GM15510 (cell line): Measurements from ENCODE around the gene PITPNB.

Source experiments
- POLR2A ChIP-seq: IDR thresholded peaks from 3 replicates; pipeline ENCODE4 v1.6.1; 2011; ENCODE audit warnings: borderline replicate concordance; ENCODE audit not compliant: insufficient read length; ENCODE audit errors: extremely low read depth

The PITPNB gene

DNA sequence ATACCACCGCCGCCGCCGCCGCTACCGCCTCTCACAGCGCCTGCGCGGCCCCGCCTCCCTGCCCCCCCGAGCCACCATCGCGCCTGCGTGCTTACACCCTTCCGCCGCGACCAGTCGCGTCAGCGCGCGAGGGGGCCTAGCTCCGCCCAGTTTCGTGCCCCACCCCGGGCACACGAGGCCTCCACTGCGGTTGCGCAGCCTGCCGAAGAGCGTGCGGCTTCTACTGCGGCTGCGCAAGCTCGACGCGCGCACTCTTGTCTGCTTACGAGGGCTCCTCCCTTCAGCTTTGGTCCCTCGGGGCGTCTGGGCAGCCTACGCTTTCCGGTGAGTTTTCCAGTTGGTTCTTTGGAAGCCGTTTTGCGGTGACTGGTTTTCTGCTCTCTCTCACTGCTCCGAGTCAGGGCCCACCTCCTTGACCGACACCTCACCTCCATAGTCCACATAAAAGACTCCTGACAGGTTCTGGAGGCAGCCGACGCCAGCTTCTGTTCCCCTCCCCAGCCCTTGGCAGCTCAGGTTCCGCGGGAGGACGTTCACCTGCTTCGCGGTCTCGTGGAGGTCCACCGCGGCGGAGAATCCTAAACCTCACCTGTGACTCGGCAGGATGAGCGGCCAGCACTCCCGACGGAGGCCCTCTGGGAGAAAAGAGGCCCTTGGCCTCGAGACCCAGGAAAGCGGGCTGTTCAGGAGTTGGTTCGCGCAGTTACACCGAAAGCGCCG, at the start of gene PITPNB:
Gene PITPNB (minus strand): TSS at position 35 of the 720 bp plus-strand sequence. CDS start 65 bp downstream, outside the sequence.
- TF ChIP-seq POLR2A, result peak; percentile 81

DNA sequence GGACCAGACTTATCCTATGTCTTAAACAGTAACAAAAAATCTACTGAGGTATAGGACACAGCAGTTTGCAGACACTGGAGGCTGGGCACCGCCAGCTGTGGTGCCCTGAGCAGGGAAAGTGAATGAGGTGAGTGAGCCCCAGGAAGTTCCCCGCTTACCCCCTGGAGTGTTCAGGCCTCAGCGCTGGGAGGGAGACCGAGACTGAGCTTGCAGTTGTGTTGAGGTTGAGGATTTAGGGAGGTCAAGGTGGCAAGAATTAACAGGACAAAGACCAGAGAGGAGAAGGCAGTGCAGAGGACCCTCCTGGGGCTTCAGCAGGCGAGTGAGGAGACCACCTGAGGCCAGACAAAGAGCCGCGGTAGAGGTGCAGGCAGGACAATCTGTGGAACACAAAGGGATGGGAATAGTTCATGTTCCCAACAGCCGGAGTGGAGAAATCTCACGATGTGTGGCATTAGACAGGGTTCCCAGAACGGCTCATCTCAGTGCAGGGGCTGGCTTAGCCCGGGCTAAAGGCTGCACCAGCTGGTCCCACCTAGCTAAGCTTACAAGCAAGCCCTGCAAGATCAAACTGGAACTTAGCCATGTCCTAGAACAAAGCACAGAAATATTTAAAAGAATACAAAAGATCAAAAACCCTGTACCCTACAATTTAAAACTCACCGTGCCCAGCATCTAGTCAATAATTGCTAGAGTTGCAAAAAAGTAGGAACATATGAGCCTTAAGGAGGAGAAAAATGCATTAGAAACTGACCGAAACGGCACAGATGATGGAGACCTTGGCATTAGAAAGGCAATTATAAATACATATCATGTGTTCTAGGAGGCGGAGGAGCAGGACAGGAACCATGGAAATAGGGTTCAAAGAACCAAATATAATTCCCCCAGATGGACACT, 47.4 kb upstream of the PITPNB start:
- TF ChIP-seq POLR2A, result no peak

DNA sequence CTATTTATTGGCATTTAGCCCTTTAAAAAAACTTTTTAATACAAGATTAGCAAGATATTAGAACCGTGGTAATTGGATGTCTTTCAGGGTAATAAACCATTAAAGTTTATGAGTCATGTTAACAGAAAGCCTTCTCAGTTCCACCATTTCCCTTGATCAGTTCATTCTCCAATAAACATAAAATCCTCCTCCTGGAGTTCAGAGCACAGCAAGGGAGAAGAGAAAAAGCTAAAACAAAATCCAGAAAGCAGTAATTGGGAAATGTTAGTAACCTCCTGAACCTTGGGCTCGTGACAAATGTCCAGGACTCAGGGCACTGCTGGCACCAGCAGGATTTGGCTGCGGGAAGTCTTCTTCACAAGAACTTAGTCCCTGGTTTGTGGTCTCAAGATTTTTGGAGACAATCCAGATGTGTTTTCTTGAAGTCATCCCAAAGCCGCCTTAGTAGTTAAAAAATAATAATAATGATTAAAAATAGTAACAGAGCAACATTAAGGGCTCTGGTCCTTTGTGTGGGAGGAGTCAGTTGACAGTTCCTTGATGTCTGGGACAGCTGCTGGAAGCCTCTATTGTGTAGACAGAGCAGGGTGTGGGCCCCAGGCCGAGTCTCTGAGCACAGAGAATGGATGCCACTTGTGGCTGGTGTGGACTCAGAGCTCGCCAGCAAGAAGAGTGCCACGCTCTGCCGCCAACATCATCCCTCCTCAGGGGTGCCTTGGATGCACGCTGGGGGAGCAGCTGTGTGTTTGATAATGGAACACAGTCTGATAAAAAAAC, 43.4 kb upstream of the PITPNB start:
- TF ChIP-seq POLR2A, result no peak

DNA sequence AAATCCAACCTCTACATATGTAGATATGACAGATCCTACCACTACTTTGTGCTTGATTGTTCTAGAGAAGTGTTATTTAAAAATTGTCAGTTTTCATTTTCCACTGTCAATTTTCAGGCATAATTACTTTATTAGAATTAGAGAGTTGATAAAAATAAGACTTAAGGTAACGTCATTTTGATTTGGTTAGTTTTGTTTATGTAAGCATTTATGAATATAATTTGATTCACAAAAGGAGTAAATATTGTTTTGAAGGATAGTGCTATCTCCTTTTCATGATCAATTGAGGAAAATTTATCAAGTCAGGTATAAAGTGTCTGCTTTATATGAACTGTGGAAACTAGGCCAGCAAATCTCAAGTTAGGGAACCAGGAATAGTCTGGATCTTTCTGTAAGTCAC, 42.6 kb upstream of the PITPNB start:
- no peak for TF ChIP-seq POLR2A

DNA sequence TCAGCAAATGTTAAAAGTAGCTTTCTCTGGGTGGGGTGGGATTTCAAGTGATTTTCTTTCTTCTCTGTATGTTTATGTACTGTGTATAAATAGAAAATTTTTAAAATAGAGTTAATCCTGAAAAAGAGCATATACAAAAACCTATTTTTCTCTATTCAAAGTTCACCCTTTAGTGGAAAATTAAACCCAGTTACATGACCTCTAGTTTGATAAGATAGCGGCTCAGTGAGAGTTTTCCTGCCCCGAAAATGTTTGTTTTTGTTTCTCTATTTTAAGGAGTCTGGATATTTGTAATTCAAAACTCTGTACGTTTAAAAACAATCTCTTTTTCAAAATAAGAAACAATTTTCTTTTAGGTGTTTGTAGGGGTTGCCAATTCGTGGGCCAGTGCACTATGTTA, 42.1 kb upstream of the PITPNB start:
- TF ChIP-seq POLR2A, result no peak

DNA sequence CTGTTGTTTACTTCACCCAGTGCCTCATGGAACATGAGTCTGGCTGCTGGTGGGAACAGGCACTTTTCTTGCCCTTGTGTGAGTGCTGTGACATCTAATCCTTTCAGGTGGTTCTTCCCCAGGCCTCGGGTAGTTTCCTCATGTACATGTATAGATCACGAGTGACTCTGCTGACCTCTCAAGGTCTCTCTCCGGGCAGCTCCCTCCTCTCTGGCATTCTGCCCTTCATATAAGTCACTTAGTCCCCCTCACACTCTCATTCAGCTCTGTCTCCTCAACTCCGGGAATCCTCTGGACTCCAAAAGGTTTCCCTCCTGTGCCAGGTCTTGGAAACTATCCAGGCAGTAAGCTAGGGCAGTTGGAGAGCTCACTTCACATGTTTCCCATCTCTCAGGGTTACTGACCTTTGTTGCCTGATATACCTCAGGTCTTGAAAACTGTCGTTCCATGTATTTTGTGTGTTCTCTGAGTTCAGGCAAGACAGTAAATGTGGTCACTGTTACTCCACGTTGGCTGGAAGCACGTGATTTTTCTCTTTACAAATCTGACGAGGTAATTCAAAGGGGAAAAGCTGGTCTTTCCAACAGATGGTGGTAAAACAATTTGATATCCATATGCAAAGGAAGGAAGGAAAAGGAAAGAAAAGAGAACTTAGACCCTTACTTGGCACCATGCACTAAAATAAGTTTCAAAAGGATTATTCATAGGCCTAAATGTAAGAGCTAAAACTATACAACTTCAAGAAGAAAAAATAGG, 40.5 kb upstream of the PITPNB start:
- TF ChIP-seq POLR2A, result no peak

DNA sequence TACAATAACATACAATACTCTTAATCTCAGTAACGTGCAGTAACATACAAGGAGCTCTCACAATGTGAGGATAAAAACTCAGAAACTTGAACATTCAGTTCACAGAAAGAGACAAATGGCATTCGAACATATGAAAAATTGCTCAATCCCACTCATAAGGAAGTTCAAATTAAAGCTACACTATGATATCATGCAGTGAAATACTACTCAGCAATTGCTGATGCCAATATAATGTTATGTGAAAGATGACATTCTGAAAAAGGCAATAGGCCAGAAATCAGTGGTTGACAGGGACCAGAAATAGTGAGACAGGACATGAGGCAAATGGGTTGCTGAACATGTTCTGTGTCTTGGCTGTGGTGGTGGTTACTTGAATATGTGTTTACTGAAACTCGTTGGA, 33.7 kb upstream of the PITPNB start:
- no peak for TF ChIP-seq POLR2A

DNA sequence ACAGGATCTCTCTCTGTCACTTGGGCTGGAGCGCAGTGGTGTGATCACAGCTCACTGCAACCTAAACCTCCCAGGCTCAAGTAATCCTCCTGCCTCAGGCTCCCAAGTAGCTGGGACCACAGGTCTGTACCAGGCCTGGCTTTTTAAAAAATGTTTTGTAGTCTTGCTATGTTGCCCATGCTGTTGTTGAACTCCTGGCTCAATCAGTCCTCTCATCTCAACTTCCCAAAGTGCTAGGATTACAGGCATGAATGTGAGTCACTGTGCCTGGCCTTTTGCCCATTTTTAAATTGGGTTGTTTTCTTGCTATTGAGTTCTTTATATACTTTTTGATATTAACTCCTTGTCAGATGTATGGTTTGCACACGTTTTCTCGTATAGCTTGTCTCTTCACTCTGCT, 33.0 kb upstream of the PITPNB start:
- TF ChIP-seq POLR2A, result no peak

DNA sequence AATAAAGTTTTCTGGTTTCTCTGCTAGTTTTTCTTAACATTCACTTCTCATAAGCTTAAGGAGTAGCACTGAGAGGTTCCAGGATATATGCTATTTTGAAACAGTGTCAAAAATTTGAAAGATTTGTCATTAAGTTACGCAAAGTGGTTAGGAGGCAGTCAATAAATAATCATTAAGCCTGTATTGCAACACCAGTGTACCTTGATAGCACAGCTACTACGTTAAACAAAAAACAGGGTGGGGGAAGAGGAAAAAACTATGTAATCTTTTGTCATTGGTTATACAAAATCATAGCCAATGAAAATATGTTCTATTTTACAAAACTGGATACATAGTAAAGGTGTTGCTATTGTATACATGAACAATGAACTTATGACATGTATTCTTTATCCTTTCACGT, 30.4 kb upstream of the PITPNB start:
- no peak for TF ChIP-seq POLR2A

DNA sequence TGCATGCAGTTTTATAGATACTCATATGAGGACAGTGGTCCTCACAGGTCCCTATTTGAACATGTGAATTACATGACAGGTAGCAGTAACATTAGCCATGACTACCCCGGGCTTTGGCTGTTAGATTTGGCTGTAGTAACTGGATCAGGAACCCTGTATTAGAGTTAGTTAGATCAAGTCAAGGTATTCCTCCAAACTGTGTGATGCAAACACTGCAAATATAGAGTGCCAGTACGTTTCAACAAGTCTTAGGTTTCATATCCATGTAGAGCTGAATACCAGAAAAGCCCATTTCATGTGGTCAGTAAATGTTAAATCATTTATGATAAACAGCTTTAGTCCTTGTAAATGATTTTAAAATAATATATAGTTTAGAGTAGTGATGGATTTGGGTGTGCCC, 29.5 kb upstream of the PITPNB start:
- no peak for TF ChIP-seq POLR2A

DNA sequence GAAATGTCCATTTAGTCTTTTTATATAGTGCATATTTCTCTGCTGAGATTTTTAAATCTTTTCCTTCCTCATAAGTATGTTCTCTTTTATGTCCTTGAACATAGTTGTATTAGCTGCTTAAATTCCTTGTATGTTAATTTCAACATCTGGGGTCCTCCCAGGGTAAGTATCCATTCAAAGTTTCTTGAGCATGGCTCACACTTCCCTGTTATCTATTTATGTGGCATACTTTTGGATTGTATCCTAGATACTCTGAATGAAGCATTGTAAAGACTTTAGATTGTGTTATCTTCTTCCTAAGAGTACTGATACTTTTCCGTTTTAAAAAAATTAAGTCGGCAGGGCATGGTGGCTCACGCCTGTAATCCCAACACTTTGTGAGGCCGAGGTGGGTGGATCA, 28.4 kb upstream of the PITPNB start:
- TF ChIP-seq POLR2A, result no peak

DNA sequence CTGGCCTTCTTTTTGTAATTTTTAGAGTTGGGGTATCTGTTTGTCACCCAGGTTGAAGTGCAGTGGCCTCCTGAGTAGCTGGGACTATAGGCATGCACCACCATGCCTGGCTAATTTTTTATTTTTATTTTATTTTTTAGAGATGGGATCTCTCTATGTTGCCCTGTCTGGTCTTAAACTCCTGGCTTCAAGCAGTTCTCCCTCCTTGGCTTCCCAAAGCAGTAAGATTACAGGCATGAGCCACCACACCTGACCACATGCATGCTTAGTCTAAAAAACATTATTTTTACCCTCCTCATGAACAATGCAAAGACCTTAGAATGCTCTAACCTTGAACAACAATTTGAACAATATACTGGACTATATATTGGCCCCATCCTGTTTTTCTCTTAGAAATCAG, 22.1 kb upstream of the PITPNB start:
- TF ChIP-seq POLR2A, result no peak

DNA sequence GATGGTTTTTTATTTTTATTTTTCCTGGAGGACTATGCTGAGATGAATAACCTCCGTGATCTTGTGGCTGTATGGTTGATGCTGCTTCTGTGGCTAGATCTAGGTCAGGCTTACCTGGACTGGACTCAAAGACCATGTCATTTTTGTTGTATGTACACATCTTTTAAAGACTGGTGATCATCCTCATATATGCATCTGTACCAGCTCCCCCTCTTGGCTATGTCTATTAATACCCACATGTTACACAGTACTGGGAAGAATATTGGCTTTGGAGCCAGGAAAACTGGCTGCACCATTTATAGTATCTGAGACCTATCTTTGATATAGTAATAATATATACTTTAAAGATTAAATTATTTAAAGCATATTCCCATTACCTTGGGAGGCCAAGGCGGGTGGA, 18.4 kb upstream of the PITPNB start:
- no peak for TF ChIP-seq POLR2A

DNA sequence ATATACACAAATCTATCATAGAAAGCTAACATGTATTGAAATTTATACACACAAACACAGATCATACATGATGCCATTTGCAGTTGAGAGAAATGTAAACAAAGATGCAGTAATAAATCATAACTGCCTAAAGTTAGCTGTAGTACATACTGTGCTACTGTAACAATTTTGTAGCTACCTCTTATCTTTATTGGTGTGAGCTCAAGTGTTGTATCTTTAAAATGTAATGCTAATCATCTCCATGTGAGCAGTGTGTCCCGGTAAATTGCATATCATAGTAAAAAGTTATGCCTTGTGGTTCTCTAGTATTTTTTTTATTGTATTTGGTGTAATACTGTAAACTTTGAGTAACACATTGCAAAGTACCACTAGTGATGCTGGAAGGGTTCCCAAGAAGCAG, 16.8 kb upstream of the PITPNB start:
- no peak for TF ChIP-seq POLR2A
